Stimulated activated CD4-positive, alpha-beta T cell treated with anti-CD3 and anti-CD28 coated beads, Interleukin-1b, Interleukin-23, amount 100 ng/mL, for 48 hours (primary cell): ENCODE measurements around the gene FHAD1.

Experiments
- DNase-seq: peaks from one replicate; pipeline ENCODE4 v3.0.0-alpha.2; 2020

The FHAD1 gene

DNA sequence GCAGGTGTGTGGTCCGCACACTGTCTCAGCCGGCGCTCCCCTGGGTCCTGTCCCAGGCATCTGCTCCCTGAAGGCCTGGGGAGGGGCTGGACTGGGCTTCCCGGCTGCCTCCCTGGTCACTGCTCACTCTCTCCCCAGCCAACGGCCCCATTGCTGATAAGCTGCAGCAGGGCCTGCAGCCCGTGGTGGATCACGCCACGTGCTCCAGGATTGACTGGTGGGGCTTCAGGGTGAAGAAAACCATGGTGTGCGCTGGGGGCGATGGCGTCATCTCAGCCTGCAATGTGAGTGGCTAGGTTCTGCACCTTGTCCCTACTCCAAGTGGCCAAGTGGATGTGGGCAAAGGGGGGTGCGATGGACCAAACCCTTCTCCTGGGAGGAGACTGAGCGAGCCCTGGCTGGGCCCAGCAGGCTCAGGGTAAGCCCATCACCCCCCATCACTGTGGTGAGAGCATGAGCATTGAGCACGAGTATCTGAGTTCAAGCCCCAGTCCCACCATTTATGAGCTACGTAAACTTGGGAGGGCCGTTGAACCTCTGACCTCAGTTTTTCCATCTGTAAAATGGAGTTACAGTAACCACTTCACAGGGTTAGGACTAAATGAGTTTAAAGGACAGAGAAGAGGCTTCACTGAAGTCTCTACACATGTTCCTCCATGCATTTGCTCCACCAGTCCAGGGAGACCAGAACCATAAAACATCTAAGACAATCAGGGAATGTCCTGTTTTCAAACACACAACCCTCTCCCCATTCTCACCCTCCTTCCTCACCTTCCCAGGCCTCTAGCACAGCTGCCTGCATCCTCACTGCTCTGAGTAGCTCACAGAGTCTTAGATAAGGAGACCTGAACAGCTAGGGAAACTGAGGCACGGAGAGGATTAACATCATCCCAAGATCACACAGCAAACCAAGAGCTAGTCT is 197.7 kb downstream of the FHAD1 start:
- DNase-seq, result no peak

DNA sequence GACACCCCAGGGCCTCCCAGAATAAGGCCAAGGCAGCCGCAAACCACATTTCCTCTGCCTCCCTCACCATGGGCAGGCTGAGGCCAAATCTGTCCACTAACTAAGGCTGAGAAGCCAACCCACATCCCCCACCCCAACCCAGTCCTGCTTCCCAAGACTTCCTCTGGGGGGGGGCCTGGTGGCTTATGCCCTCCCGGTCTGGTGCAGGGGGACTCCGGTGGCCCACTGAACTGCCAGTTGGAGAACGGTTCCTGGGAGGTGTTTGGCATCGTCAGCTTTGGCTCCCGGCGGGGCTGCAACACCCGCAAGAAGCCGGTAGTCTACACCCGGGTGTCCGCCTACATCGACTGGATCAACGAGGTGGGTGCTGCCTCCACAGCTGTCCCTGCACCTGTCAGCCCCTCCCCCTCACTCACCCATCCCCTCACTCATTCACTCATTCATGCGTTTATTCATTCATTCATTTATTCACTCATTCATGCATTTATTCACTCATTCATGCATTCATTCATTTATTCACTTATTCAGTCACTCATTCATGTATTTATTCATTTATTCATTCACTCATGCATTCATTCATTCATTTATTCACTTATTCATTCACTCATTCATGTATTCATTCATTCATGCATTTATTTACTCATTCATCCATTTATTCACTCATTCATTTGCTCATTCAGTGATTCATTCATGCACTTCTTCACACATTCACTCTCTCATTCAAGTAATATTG is 198.5 kb downstream of the FHAD1 start:
- DNase-seq, result no peak

DNA sequence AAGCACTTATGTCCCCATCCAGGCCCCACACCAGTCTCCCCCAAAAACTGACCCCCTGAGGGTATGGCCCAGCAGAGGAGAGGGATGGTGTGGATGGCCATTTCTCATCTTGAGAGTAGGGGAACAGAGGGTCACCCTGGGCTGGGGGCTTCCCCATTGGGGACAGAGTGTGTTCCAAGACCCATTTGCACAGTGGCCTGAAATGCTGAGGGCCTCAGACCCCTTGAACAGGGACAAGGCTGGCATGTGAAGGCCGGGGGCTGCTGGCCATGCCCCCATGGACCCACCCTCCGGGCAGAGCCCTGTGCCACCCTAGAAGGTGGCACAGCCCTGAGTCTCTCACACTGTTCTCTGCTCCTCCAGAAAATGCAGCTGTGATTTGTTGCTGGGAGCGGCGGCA is 199.2 kb downstream of the FHAD1 start:
- DNase-seq, result no peak
